ENCODE data around the gene PDE11A. TPM values are rescaled to one million over a fixed set of nuclear protein-coding genes. Genes with fewer than 3 reads are reported as not detected.
A peak's percentile ranks its signal among the peaks of the same experiment; 100 is the strongest.

Gene PDE11A
- total RNA-seq, 1 donor = under 0.01 TPM

- Histone ChIP-seq H3K27me3 (ENCODE audit: insufficient read depth, low read length) (no peaks in the 10 kb centered on the region), H3K4me1 (ENCODE audit: insufficient read depth, low read length) (no peaks in the 10 kb centered on the region), H3K9me3 (ENCODE audit: low read depth, low read length) (no peaks in the 10 kb centered on the region), H3K4me3 (ENCODE audit: low read length) (no peak overlapping the region)
Measured at GRCh38 chr2:177636672-177637071, 435.9 kb downstream of the PDE11A start.

GRCh38 chr2:177635696-177636095, 436.9 kb downstream of the PDE11A start:
- Histone ChIP-seq H3K4me3 (ENCODE audit: low read length) (no peak overlapping the region), H3K9me3 (ENCODE audit: low read depth, low read length) (no peaks in the 10 kb centered on the region), H3K27me3 (ENCODE audit: insufficient read depth, low read length) (no peaks in the 10 kb centered on the region), H3K4me1 (ENCODE audit: insufficient read depth, low read length) (no peaks in the 10 kb centered on the region)

DNA sequence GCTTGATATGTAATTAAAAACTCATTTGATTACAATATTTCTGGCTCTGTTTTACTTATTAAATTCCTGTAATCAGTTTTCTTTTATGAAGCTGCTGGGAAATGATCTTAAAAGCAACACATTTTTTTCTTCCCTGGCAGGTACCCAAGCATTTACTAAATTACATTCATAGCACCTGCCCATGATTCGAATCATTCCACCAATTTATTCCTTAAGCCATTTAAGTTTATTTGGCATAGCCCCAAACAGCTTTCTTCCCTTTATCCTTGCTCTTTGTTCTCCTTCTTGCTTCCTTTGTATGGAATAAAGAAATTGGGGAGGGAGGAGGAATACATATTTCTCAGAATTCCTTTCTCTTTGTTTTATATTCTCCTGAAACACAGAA, 438.7 kb downstream of the PDE11A start:
- H3K9me3 ChIP-seq (ENCODE audit: low read depth, low read length) = no peaks in the 10 kb centered on the region
- H3K4me3 ChIP-seq (ENCODE audit: low read length) = no peak overlapping the region
- no peaks in the 10 kb centered on the region for H3K4me1 ChIP-seq (ENCODE audit: insufficient read depth, low read length)
- H3K27me3 ChIP-seq (ENCODE audit: insufficient read depth, low read length) = no peaks in the 10 kb centered on the region

DNA sequence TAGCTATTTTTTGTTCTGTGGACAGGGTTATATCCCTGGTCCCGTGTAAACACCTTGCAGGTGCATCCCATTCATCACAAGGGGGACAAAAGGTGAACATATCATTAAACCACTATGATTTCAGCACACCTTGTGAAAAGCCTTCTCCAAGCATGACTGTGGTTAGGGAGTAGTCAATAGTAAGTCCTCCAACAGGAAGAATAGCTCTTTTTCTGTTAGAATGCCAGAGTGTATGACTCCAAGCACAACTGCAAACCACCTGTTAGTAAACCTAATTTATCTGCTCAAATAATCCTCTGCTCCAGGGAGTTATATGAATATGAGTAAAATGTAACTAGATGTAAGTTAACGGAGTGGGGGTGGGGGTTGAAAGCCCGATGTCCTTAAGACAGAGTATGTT, 439.5 kb downstream of the PDE11A start:
- no peaks in the 10 kb centered on the region for H3K9me3 ChIP-seq (ENCODE audit: low read depth, low read length)
- H3K27me3 ChIP-seq (ENCODE audit: insufficient read depth, low read length) = no peaks in the 10 kb centered on the region
- no peak overlapping the region for H3K4me3 ChIP-seq (ENCODE audit: low read length)
- H3K4me1 ChIP-seq (ENCODE audit: insufficient read depth, low read length) = no peaks in the 10 kb centered on the region

GRCh38 chr2:177631680-177632079, 440.9 kb downstream of the PDE11A start:
- H3K9me3 ChIP-seq (ENCODE audit: low read depth, low read length) = no peaks in the 10 kb centered on the region

DNA sequence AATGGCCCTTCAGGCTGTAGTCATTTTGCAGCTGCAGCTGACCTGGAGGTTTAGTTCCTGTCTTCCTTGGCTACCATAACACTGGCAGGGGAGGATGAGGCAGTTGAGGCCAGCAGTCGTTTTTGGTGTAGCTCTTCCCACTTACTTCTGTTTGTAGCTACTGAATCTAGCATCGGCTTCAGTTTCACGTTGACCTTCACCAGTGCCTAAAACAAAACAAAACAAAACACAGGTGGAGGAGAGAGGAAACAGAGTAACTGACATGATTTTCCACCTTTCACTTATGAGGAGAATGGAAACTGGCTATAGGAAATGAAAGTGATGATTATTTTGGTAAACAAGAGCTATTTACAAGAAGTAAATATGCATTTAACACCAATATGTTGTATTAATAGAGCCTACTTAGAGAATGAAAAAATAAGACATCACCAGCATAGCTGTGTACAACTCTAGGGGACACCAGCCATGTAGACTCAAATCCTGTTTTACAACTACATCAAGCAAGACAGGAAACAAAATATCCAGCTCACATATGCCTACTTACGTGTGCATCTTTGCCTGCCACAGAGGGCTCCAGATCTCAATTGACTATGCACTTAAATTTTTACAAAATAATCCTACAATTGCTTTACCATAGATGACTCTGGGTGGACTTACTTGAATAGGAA, 443.1 kb downstream of the PDE11A start:
- H3K9me3 ChIP-seq (ENCODE audit: low read depth, low read length) = no peaks in the 10 kb centered on the region
- no peak overlapping the region for H3K4me3 ChIP-seq (ENCODE audit: low read length)
- H3K27me3 ChIP-seq (ENCODE audit: insufficient read depth, low read length) = no peaks in the 10 kb centered on the region
- no peaks in the 10 kb centered on the region for H3K4me1 ChIP-seq (ENCODE audit: insufficient read depth, low read length)

More at GRCh38 chr2:177631680-177632079, 440.9 kb downstream of the PDE11A start:
- H3K4me3 ChIP-seq (ENCODE audit: low read length) = no peak overlapping the region
- H3K27me3 ChIP-seq (ENCODE audit: insufficient read depth, low read length) = no peaks in the 10 kb centered on the region
- no peaks in the 10 kb centered on the region for H3K4me1 ChIP-seq (ENCODE audit: insufficient read depth, low read length)

DNA sequence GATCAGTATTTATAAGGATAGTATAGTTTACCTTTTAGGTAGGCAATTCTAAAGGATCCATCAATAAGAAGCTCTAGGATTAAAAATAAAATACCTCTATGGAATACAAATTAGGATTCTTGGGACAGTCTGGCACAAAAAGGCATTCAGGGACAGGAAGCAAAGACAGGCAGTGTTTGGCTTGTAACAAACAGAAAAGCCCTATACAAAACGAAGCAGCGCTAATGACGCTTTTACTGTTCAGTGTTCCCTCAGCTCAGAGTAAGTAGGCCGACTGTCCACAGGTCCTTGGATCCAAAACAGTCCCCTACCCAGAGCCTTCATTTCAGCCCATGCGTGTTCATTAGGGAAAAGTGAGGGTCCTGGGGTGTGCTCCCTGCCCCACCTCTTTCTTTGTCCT, 443.7 kb downstream of the PDE11A start:
- Histone ChIP-seq H3K4me1 (ENCODE audit: insufficient read depth, low read length) (no peaks in the 10 kb centered on the region), H3K27me3 (ENCODE audit: insufficient read depth, low read length) (no peaks in the 10 kb centered on the region), H3K9me3 (ENCODE audit: low read depth, low read length) (no peaks in the 10 kb centered on the region), H3K4me3 (ENCODE audit: low read length) (no peak overlapping the region)

DNA sequence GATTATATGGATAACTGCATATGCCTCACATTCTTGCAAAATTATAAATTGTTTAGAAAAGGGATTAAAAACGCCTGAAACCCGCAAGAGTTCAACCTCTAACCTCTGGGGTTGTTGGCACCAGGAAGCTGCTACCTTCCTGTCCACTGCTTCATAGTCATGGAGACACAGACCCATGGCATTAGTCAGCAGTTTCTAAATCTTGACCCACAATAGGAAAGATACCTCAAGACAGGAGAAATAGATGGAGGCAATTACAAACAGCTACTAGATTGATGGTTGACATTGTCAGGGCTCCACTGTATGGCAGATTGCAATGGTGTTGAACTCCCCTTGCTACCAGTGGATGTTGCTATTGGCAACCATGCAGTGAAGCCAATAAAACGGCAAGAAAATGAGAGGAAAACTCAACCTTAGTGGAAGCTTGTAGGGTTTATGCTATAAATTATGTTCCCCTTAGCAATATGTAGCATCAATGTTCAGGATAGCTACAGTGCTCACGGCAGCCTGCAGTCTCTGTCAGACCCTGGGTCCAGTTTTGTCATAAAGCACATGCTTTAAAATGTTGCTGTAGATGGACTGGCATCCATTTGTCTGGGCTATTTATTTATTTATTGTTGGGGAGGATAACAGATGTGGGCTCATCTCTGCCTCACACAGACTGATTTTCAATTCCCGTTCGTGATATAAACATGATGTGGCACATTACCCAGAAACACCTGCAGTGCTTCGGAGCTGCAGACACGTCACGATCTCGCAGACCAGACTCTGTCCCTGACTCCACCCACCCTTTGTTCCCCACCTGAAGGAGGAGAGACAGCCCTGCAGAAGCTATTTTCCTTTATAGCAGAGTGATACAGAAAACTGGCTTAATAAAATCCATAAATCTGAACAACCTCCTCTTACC, 446.6 kb downstream of the PDE11A start:
- Histone ChIP-seq H3K4me3 (ENCODE audit: low read length) (no peak overlapping the region), H3K4me1 (ENCODE audit: insufficient read depth, low read length) (no peaks in the 10 kb centered on the region), H3K27me3 (ENCODE audit: insufficient read depth, low read length) (no peaks in the 10 kb centered on the region), H3K9me3 (ENCODE audit: low read depth, low read length) (no peaks in the 10 kb centered on the region)

- Histone ChIP-seq H3K4me1 (ENCODE audit: insufficient read depth, low read length) (peaks cover 9% of the 10 kb centered on the region), H3K4me3 (ENCODE audit: low read length) (no peak overlapping the region), H3K9me3 (ENCODE audit: low read depth, low read length) (no peaks in the 10 kb centered on the region), H3K27me3 (ENCODE audit: insufficient read depth, low read length) (no peaks in the 10 kb centered on the region)
Measured at GRCh38 chr2:177622521-177622920, 450.1 kb downstream of the PDE11A start.

GRCh38 chr2:177619986-177620385, 452.6 kb downstream of the PDE11A start:
- H3K4me3 ChIP-seq (ENCODE audit: low read length) = no peak overlapping the region
- H3K4me1 ChIP-seq (ENCODE audit: insufficient read depth, low read length) = peaks cover 9% of the 10 kb centered on the region
- no peaks in the 10 kb centered on the region for H3K27me3 ChIP-seq (ENCODE audit: insufficient read depth, low read length)
- H3K9me3 ChIP-seq (ENCODE audit: low read depth, low read length) = no peaks in the 10 kb centered on the region

DNA sequence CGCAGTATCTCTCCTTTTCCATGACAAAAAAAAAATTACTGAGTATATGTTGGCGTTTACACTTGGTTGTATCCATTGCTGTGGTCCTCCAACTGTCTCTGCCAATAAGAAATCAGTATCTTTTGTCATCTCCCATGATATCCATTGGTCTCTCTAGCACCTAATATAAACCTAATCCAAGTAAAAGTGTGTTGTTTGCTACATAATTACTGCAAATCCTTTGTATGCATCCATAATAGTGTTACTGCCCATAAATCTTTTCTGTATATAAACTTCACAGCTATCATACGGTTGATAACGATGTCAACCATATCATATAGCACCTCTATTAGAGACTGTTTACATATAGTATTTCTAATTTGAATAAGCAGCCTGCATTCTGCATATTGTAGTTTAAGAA, 453.1 kb downstream of the PDE11A start:
- Histone ChIP-seq H3K9me3 (ENCODE audit: low read depth, low read length) (no peaks in the 10 kb centered on the region), H3K4me1 (ENCODE audit: insufficient read depth, low read length) (peaks cover 9% of the 10 kb centered on the region), H3K4me3 (ENCODE audit: low read length) (no peak overlapping the region), H3K27me3 (ENCODE audit: insufficient read depth, low read length) (no peaks in the 10 kb centered on the region)

- peak overlapping the region; percentile 87 for H3K4me3 ChIP-seq (ENCODE audit: low read length)
Measured at GRCh38 chr2:177618255-177619253, 454.0 kb downstream of the PDE11A start.

DNA sequence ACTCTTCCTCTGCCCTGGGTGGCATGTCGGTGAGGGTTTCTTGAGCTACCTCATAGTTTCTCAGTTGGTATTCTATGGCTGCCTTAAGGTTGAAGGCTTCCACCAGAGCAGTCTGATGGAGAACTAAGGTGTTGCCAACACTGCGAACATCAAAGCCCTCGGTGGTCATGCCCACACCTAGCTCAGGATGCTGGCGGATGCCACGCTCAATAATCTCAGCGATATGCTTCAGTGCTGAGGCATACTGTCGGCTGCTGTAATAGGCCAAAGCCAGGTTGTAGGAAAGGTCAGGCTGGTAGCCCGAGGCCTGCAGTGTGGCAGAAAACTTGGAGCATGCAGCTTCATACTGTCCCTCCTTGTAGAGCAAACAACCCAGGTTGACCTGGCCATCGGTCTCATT, 454.7 kb downstream of the PDE11A start:
- H3K4me1 ChIP-seq (ENCODE audit: insufficient read depth, low read length) = peaks cover 9% of the 10 kb centered on the region
- no peaks in the 10 kb centered on the region for H3K27me3 ChIP-seq (ENCODE audit: insufficient read depth, low read length)
- H3K9me3 ChIP-seq (ENCODE audit: low read depth, low read length) = no peaks in the 10 kb centered on the region
- H3K4me3 ChIP-seq (ENCODE audit: low read length) = peak overlapping the region; percentile 87

More at GRCh38 chr2:177618255-177619253, 454.0 kb downstream of the PDE11A start:
- no peaks in the 10 kb centered on the region for H3K9me3 ChIP-seq (ENCODE audit: low read depth, low read length)
- peaks cover 9% of the 10 kb centered on the region for H3K4me1 ChIP-seq (ENCODE audit: insufficient read depth, low read length)
- H3K27me3 ChIP-seq (ENCODE audit: insufficient read depth, low read length) = no peaks in the 10 kb centered on the region

DNA sequence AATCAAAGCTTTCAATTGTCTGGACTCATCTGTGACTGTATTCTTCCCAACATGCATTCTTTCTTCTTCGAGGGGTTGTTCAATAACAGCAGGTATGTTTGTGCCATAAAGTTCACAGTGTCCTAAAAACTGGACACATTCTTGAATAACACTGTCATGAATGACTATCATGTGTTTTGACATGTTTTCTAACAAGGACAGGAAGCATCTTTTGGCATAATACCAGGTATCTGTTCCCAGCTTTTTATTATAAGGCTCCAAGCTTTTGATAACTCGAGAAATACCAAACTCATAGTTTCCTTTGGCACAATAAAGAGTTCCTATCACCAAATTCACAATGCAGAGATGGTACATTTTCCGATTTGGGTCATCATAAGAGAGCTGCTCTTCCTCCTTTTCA, 455.8 kb downstream of the PDE11A start:
- H3K4me1 ChIP-seq (ENCODE audit: insufficient read depth, low read length) = peaks cover 9% of the 10 kb centered on the region
- no peaks in the 10 kb centered on the region for H3K27me3 ChIP-seq (ENCODE audit: insufficient read depth, low read length)
- H3K4me3 ChIP-seq (ENCODE audit: low read length) = no peak overlapping the region
- no peaks in the 10 kb centered on the region for H3K9me3 ChIP-seq (ENCODE audit: low read depth, low read length)

DNA sequence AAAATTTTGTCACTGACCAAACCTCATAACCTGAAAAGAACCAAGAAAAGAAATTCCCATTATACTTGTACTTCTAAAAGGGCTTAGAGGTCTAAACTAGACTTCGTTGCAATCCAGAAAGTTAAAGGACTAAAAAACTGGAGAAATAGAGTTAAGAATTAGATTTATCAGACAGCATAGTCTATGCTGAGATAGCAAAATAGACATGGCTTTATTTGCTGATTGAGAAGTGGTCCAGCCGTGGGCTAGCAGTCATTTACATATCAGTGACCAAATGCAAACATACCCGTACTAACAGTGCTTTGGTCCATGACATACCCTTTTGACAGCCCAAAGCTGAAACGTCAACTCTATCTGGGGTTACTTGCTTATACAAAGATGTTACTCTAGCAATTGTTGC, 456.5 kb downstream of the PDE11A start:
- Histone ChIP-seq H3K4me3 (ENCODE audit: low read length) (no peak overlapping the region), H3K27me3 (ENCODE audit: insufficient read depth, low read length) (no peaks in the 10 kb centered on the region), H3K9me3 (ENCODE audit: low read depth, low read length) (no peaks in the 10 kb centered on the region), H3K4me1 (ENCODE audit: insufficient read depth, low read length) (peaks cover 9% of the 10 kb centered on the region)
